Esophagus muscularis mucosa (tissue), 4 donors: ENCODE measurements around the gene LSM6.

Experiments used
- CTCF ChIP-seq, 3 experiments: fragments of 200-600 bp in 2 of 3; fragments of 450-650 bp in 1 of 3; sonication (generic) in 2 of 3; IDR thresholded peaks; one replicate each; pipeline ENCODE4 v1.5.1; 2017 to 2019; ENCODE audit warnings: antibody characterized with exemption in 3 of 3, mild to moderate bottlenecking in 2 of 3, moderate library complexity in 1 of 3
- EP300 ChIP-seq: sonication (generic); formaldehyde crosslinking; IDR thresholded peaks from one replicate; pipeline ENCODE4 v1.6.1; 2017; ENCODE audit warnings: antibody characterized with exemption
- POLR2A ChIP-seq: fragments of 450-650 bp; IDR thresholded peaks from one replicate; pipeline ENCODE4 v1.6.1; 2017; ENCODE audit warnings: antibody characterized with exemption, moderate library complexity, mild to moderate bottlenecking, low read depth
- POLR2AphosphoS5 ChIP-seq, 2 donors: sonication (generic); formaldehyde crosslinking; IDR thresholded peaks; one replicate each; pipeline ENCODE4 v1.6.1; 2017; ENCODE audit warnings: antibody characterized with exemption in 2 of 2

- TF ChIP-seq CTCF (IDR thresholded peaks at IDR 0.05) (no peak), EP300 (no peak), POLR2AphosphoS5 (IDR thresholded peaks at IDR 0.05) (no peak), POLR2A (no peak)
These were observed 43.1 kb upstream of the LSM6 start for GRCh38 chr4:146132445-146132844.
